Upper lobe of right lung (tissue), 1 donor: ENCODE measurements around the gene EFHB. TPM values are rescaled to one million over a fixed set of nuclear protein-coding genes. Genes with fewer than 3 reads are reported as not detected.
"Not testable (repeated sequence)": the region's sequence is repeated elsewhere in the genome, so short reads cannot be mapped to it uniquely, and the experiment has no call there.

Experiments used
- ATAC-seq: fragments of 200-7000 bp; cut with Tn5 transposase; one replicate; pipeline ENCODE4 v1.9.1; 2020; ENCODE audit warnings: mild to moderate bottlenecking, moderate library complexity
- DNase-seq: peaks from one replicate; pipeline ENCODE4 v3.0.0-alpha.2; 2020
- H3K27ac ChIP-seq: fragments of 200-600 bp; one replicate; pipeline ENCODE4 v1.8.0; 2022
- H3K27me3 ChIP-seq: fragments of 200-600 bp; one replicate; pipeline ENCODE4 v1.8.0; 2022; ENCODE audit warnings: mild to moderate bottlenecking
- H3K36me3 ChIP-seq: fragments of 200-600 bp; one replicate; pipeline ENCODE4 v1.8.0; 2022
- H3K4me1 ChIP-seq: fragments of 200-600 bp; one replicate; pipeline ENCODE4 v1.8.0; 2022
- H3K4me3 ChIP-seq: fragments of 200-600 bp; one replicate; pipeline ENCODE4 v1.8.0; 2022; ENCODE audit warnings: mild to moderate bottlenecking
- H3K9me3 ChIP-seq: fragments of 200-600 bp; one replicate; pipeline ENCODE4 v1.8.0; 2022
- CTCF ChIP-seq: fragments of 200-600 bp; IDR thresholded peaks from one replicate; pipeline ENCODE4 v1.8.0; 2022; ENCODE audit warnings: antibody characterized with exemption
- intact Hi-C: fragments of 100-400 bp; cut with DNase I; formaldehyde crosslinking; loops from one replicate; pipeline ENCODE4 v1.11.0; 2022
- total RNA-seq: library from RNA; stranded (reverse); fragmentation: NEBNext Ultra II Directional; extraction: Animal tissue kit (Norgen Biotek cat#: 25700); gene quantifications from one replicate; pipeline ENCODE4 v1.2.1, GENCODE V29; 2021
- donor health status: DM: no; HTN: yes; CAD: no; lungs with severe emphysema.

Gene EFHB
- total RNA-seq, 1 donor from 2014 or later, result 0.90 TPM

- H3K4me1 ChIP-seq, result peaks cover 6% of the 10 kb centered on the region
- intact Hi-C loops, result no loop called here
- peaks cover 16% of the 10 kb centered on the region for H3K36me3 ChIP-seq
- ATAC-seq (no peak), DNase-seq (no peak)
- TF ChIP-seq CTCF, result no peak
- H3K27ac ChIP-seq, result no peak overlapping the region
- H3K4me3 ChIP-seq, result no peak overlapping the region
- H3K27me3 ChIP-seq, result no peaks in the 10 kb centered on the region
- no peaks in the 10 kb centered on the region for H3K9me3 ChIP-seq
These were observed 26.7 kb upstream of the EFHB start for GRCh38 chr3:19960696-19961095.

DNA sequence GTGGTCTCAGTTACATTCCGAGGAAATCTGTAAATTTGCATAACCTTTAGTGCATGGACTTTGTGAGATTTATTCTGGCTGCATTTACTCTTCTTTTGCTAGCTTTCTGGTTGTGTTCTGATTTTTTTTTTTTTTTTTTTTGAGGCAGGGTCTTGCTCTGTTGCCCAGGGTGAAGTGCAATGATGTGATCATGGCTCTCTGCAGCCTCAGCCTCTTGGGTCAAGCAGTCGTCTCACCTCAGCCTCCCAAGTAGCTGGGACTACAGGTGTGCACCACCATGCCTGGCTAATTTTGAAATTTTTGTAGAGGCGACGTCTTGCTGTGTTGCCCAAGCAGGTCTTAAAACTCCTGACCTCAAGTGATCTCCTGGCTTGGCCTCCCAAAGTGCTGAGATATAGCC lies 25.5 kb upstream of the EFHB start:
- Histone ChIP-seq H3K27me3 (no peaks in the 10 kb centered on the region), H3K4me1 (peaks cover 6% of the 10 kb centered on the region), H3K4me3 (no peak overlapping the region), H3K27ac (no peak overlapping the region), H3K9me3 (no peaks in the 10 kb centered on the region), H3K36me3 (peaks cover 28% of the 10 kb centered on the region)
- DNase-seq, result no peak
- intact Hi-C loops, result no loop called here
- TF ChIP-seq CTCF, result no peak
- ATAC-seq, result no peak

DNA sequence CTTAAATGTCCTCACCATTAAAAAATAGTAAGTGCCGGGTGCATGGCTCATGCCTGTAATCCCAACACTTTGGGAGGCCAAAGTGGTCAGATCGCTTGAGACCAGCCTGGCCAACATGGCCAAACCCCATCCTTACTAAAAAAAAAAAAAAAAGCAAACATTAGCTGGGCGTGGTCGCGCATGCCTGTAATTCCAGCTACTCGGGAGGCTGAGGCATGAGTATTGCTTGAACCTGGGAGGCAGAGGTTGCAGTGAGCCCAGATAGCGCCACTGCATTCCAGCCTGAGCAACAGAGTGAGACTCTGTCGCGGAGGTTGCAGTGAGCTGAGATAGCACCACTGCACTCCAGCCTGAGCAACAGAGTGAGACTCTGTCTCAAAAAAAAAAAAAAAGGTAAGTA lies 23.3 kb upstream of the EFHB start:
- H3K27ac ChIP-seq, H3K9me3 ChIP-seq, H3K27me3 ChIP-seq, intact Hi-C loops, H3K4me3 ChIP-seq, ATAC-seq, DNase-seq, H3K4me1 ChIP-seq: not testable (repeated sequence)
- H3K36me3 ChIP-seq, result peaks cover 43% of the 10 kb centered on the region

DNA sequence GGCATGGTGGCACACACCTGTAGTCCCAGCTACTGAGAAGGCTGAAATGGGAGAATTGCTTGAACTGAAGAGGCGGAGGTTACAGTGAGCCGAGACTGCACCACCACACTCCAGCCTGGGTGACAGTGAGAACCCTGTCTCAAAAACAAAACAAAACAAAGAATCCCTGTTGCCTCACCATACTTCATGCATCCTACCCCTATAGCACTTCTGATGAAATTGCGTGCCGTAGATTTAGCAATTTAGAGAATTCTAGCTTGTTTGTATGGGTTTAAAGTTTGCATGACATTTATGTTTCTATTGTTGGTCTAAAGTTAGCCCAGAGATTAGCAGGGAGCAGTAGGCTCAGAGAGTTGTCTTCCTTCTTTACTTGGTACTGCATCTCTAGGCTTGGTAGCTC lies 20.7 kb upstream of the EFHB start:
- H3K27ac ChIP-seq, result no peak overlapping the region
- DNase-seq (no peak), ATAC-seq (no peak)
- TF ChIP-seq CTCF, result no peak
- no peaks in the 10 kb centered on the region for H3K9me3 ChIP-seq
- intact Hi-C loops, result no loop called here
- H3K4me3 ChIP-seq, result no peak overlapping the region
- H3K27me3 ChIP-seq, result no peaks in the 10 kb centered on the region
- peaks cover 60% of the 10 kb centered on the region for H3K36me3 ChIP-seq
- H3K4me1 ChIP-seq, result peaks cover 16% of the 10 kb centered on the region

- H3K27ac ChIP-seq, result no peak overlapping the region
- H3K4me1 ChIP-seq, result peaks cover 41% of the 10 kb centered on the region
- no peak for TF ChIP-seq CTCF
- peaks cover 44% of the 10 kb centered on the region for H3K36me3 ChIP-seq
- H3K4me3 ChIP-seq, result no peak overlapping the region
- no peaks in the 10 kb centered on the region for H3K9me3 ChIP-seq
- H3K27me3 ChIP-seq, result no peaks in the 10 kb centered on the region
- ATAC-seq (no peak), DNase-seq (no peak)
- intact Hi-C loops, result no loop called here
These were observed 16.3 kb upstream of the EFHB start for GRCh38 chr3:19950316-19950715.

DNA sequence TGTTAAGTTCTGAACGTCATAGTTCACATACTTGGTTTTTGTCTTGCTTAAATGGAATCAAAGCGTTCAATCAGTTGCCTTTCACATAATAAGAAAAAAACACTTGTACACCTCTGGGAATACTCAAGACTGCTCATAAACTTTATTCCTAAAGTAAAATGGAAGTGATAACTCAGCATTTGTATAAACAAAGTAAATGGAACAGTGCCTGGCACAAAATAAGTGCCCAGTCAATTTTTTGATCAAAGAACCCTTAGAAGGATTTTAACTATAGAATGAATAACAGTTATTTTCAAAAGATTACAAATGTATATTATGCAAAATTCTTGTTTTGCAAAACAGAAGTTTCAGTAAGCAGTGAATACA lies 14.2 kb upstream of the EFHB start:
- H3K36me3 ChIP-seq, result peaks cover 26% of the 10 kb centered on the region
- H3K9me3 ChIP-seq, result no peaks in the 10 kb centered on the region
- TF ChIP-seq CTCF, result no peak
- H3K4me1 ChIP-seq, result peaks cover 41% of the 10 kb centered on the region
- DNase-seq, result no peak
- peak overlapping the region; percentile 71 for H3K4me3 ChIP-seq
- intact Hi-C loops, result no loop called here
- H3K27me3 ChIP-seq, result no peaks in the 10 kb centered on the region
- no peak for ATAC-seq
- peak overlapping the region; percentile 94 for H3K27ac ChIP-seq
